Lower lobe of right lung (tissue), 2 donors: ENCODE data around the gene CDH2. TPM values are rescaled to one million over a fixed set of nuclear protein-coding genes. Genes with fewer than 3 reads are reported as not detected.

Experiments used
- ATAC-seq, 2 donors: fragments of 200-7000 bp; cut with Tn5 transposase; one replicate each; pipeline ENCODE4 v1.9.1; 2020 to 2022; ENCODE audit warnings: mild to moderate bottlenecking in 2 of 2, moderate library complexity in 2 of 2
- DNase-seq: peaks from one replicate; pipeline ENCODE4 v3.0.0-alpha.2; 2020
- H3K27ac ChIP-seq: fragments of 200-600 bp; one replicate; pipeline ENCODE4 v1.8.0; 2022
- H3K27me3 ChIP-seq: fragments of 200-600 bp; one replicate; pipeline ENCODE4 v1.8.0; 2022; ENCODE audit warnings: low read depth
- H3K36me3 ChIP-seq: fragments of 200-600 bp; one replicate; pipeline ENCODE4 v1.8.0; 2022; ENCODE audit warnings: mild to moderate bottlenecking
- H3K4me1 ChIP-seq: fragments of 200-600 bp; one replicate; pipeline ENCODE4 v1.8.0; 2022
- H3K4me3 ChIP-seq: fragments of 200-600 bp; one replicate; pipeline ENCODE4 v1.8.0; 2022; ENCODE audit warnings: mild to moderate bottlenecking
- H3K9me3 ChIP-seq: fragments of 200-600 bp; one replicate; pipeline ENCODE4 v1.8.0; 2022
- CTCF ChIP-seq: fragments of 200-600 bp; IDR thresholded peaks from one replicate; pipeline ENCODE4 v1.8.0; 2022; ENCODE audit warnings: antibody characterized with exemption, mild to moderate bottlenecking
- intact Hi-C: fragments of 100-400 bp; cut with DNase I; formaldehyde crosslinking; loops from one replicate; pipeline ENCODE4 v1.11.0; 2022
- total RNA-seq: library from RNA; stranded (reverse); fragmentation: NEBNext Ultra II Directional; extraction: Animal tissue kit (Norgen Biotek cat#: 25700); gene quantifications from one replicate; pipeline ENCODE4 v1.2.1, GENCODE V29; 2021
- donor health status: DM: no; HTN: yes; CAD: no; lungs with severe emphysema.

Gene CDH2
- total RNA-seq, 1 donor from 2014 or later, result 0.68 TPM

GRCh38 chr18:27996801-27997272 is 180.1 kb downstream of the CDH2 start:
- H3K4me3 ChIP-seq, result no peak overlapping the region
- no peak for TF ChIP-seq CTCF
- H3K27me3 ChIP-seq, result no peaks in the 10 kb centered on the region
- no peak for ATAC-seq
- no peak overlapping the region for H3K27ac ChIP-seq
- no peaks in the 10 kb centered on the region for H3K9me3 ChIP-seq
- DNase-seq, result no peak
- intact Hi-C loops, result no loop called here
- H3K36me3 ChIP-seq, result no peaks in the 10 kb centered on the region
- no peaks in the 10 kb centered on the region for H3K4me1 ChIP-seq

GRCh38 chr18:27995770-27996502 is 181.0 kb downstream of the CDH2 start:
- H3K4me3 ChIP-seq, result no peak overlapping the region
- H3K36me3 ChIP-seq, result no peaks in the 10 kb centered on the region
- DNase-seq (no peak), ATAC-seq (no peak)
- no peaks in the 10 kb centered on the region for H3K27me3 ChIP-seq
- H3K9me3 ChIP-seq, result no peaks in the 10 kb centered on the region
- no peaks in the 10 kb centered on the region for H3K4me1 ChIP-seq
- no peak for TF ChIP-seq CTCF
- no peak overlapping the region for H3K27ac ChIP-seq
- intact Hi-C loops, result no loop called here

- Histone ChIP-seq H3K4me1 (no peaks in the 10 kb centered on the region), H3K36me3 (no peaks in the 10 kb centered on the region), H3K27ac (no peak overlapping the region), H3K4me3 (no peak overlapping the region), H3K27me3 (no peaks in the 10 kb centered on the region), H3K9me3 (no peaks in the 10 kb centered on the region)
- no peak for TF ChIP-seq CTCF
- ATAC-seq (no peak), DNase-seq (no peak)
- intact Hi-C loops, result no loop called here
Measured at GRCh38 chr18:27994571-27994970, 182.4 kb downstream of the CDH2 start.

- no peaks in the 10 kb centered on the region for H3K9me3 ChIP-seq
- no peak for TF ChIP-seq CTCF
- no peaks in the 10 kb centered on the region for H3K36me3 ChIP-seq
- intact Hi-C loops, result no loop called here
- H3K27me3 ChIP-seq, result no peaks in the 10 kb centered on the region
- H3K4me1 ChIP-seq, result no peaks in the 10 kb centered on the region
- no peak overlapping the region for H3K27ac ChIP-seq
- no peak for DNase-seq
- ATAC-seq, result no peak
- H3K4me3 ChIP-seq, result no peak overlapping the region
Measured at GRCh38 chr18:27991391-27991790, 185.5 kb downstream of the CDH2 start.

GRCh38 chr18:27985832-27986231 is 191.1 kb downstream of the CDH2 start:
- no peak for DNase-seq
- H3K27ac ChIP-seq, result no peak overlapping the region
- H3K27me3 ChIP-seq, result no peaks in the 10 kb centered on the region
- no peaks in the 10 kb centered on the region for H3K36me3 ChIP-seq
- no peaks in the 10 kb centered on the region for H3K9me3 ChIP-seq
- intact Hi-C loops, result no loop called here
- no peaks in the 10 kb centered on the region for H3K4me1 ChIP-seq
- H3K4me3 ChIP-seq, result no peak overlapping the region
- TF ChIP-seq CTCF, result no peak
- no peak for ATAC-seq
